Measurements from ENCODE around the gene EMC9.

DNA sequence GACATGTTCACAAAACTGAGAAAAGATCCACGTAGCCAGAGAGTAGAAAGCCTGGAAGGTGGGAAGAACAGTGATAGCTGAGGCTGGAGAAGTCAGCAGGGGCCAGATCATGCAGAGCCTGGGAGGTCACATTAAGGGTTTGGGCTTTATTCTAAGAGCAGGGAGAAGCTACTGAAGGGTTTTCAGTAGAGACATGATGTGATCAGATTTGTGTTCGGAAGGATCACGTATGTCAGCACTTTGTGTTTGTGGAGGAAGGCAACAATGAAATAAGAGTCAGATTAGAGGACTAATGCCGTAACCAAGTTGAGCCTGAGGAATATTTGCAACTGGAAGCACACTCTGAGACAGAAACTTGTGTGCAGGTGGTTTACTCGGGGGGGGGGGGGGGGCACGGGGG lies 51.5 kb downstream of the EMC9 start:
- no peak for TF ChIP-seq POLR2A (IDR thresholded peaks at IDR 0.05; ENCODE audit: low read depth, low read length)
- TF ChIP-seq MYC (IDR thresholded peaks at IDR 0.05; ENCODE audit: insufficient read depth, insufficient read length, insufficient replicate concordance, low read length, severe bottlenecking), result no peak
- TF ChIP-seq POLR2AphosphoS5 (IDR thresholded peaks at IDR 0.05; ENCODE audit: low read length), result no peak
- no peak for TF ChIP-seq SP1 (IDR thresholded peaks at IDR 0.05; ENCODE audit: low read depth, low read length)
- no peak for TF ChIP-seq NR2C2 (IDR thresholded peaks at IDR 0.05; ENCODE audit: borderline replicate concordance, control insufficient read depth, insufficient read length, low read depth)
- TF ChIP-seq RAD21 (IDR thresholded peaks at IDR 0.05; ENCODE audit: insufficient read depth, low read depth, low read length), result no peak
- no peak for TF ChIP-seq NFIC (IDR thresholded peaks at IDR 0.05; ENCODE audit: low read depth, low read length)
- TF ChIP-seq, protein P1, sequence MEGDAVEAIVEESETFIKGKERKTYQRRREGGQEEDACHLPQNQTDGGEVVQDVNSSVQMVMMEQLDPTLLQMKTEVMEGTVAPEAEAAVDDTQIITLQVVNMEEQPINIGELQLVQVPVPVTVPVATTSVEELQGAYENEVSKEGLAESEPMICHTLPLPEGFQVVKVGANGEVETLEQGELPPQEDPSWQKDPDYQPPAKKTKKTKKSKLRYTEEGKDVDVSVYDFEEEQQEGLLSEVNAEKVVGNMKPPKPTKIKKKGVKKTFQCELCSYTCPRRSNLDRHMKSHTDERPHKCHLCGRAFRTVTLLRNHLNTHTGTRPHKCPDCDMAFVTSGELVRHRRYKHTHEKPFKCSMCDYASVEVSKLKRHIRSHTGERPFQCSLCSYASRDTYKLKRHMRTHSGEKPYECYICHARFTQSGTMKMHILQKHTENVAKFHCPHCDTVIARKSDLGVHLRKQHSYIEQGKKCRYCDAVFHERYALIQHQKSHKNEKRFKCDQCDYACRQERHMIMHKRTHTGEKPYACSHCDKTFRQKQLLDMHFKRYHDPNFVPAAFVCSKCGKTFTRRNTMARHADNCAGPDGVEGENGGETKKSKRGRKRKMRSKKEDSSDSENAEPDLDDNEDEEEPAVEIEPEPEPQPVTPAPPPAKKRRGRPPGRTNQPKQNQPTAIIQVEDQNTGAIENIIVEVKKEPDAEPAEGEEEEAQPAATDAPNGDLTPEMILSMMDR (IDR thresholded peaks at IDR 0.05 in 2 of 3, conservative IDR thresholded peaks at IDR 0.05 in 1 of 3; ENCODE audit: control insufficient read depth in 2 of 3, extremely low read depth in 1 of 3, insufficient read depth in 1 of 3, low read depth in 3 of 3, low read length in 3 of 3), result no peak
- TF ChIP-seq, protein P2, sequence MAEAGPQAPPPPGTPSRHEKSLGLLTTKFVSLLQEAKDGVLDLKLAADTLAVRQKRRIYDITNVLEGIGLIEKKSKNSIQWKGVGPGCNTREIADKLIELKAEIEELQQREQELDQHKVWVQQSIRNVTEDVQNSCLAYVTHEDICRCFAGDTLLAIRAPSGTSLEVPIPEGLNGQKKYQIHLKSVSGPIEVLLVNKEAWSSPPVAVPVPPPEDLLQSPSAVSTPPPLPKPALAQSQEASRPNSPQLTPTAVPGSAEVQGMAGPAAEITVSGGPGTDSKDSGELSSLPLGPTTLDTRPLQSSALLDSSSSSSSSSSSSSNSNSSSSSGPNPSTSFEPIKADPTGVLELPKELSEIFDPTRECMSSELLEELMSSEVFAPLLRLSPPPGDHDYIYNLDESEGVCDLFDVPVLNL (IDR thresholded peaks at IDR 0.05; ENCODE audit: low read depth, low read length), result no peak
- no peak for TF ChIP-seq EP300 (IDR thresholded peaks at IDR 0.05; ENCODE audit: borderline replicate concordance in 1 of 2, control insufficient read depth in 1 of 2, low read depth in 2 of 2, low read length in 2 of 2)
- TF ChIP-seq ZNF217 (IDR thresholded peaks at IDR 0.05), result no peak
- no peak for TF ChIP-seq BACH1 (IDR thresholded peaks at IDR 0.05; ENCODE audit: borderline replicate concordance)
- TF ChIP-seq RAD51 (IDR thresholded peaks at IDR 0.05), result no peak
